ENCODE results near the gene TUBA3C. TPM values are rescaled to one million over a fixed set of nuclear protein-coding genes. Genes with fewer than 3 reads are reported as not detected.

TUBA3C gene
- polyA plus RNA-seq, 1 experiment: not detected

- H3K4me3 ChIP-seq (ENCODE audit: low read depth, low read length): no peak overlapping the region
- H3K36me3 ChIP-seq (ENCODE audit: control insufficient read depth, insufficient read depth, low read length): no peaks in the 10 kb centered on the region
- DNase-seq (ENCODE audit: low read depth): no peak
- POLR2A ChIA-PET: no interaction called here
- CTCF ChIA-PET: no interaction called here
- TF ChIP-seq CTCF (IDR thresholded peaks at IDR 0.05; ENCODE audit: insufficient read depth, low read depth, low read length): no peak
- H3K27me3 ChIP-seq (ENCODE audit: control insufficient read depth, insufficient read depth, low read length): no peaks in the 10 kb centered on the region
Measured at GRCh38 chr13:19171563-19171962, 10.1 kb downstream of the TUBA3C start.

- no peak overlapping the region for H3K4me3 ChIP-seq (ENCODE audit: low read depth, low read length)
- no peak for DNase-seq (ENCODE audit: low read depth)
- ChIA-PET CTCF (no interaction called here), POLR2A (no interaction called here)
- no peak for TF ChIP-seq CTCF (IDR thresholded peaks at IDR 0.05; ENCODE audit: insufficient read depth, low read depth, low read length)
- no peaks in the 10 kb centered on the region for H3K36me3 ChIP-seq (ENCODE audit: control insufficient read depth, insufficient read depth, low read length)
- H3K27me3 ChIP-seq (ENCODE audit: control insufficient read depth, insufficient read depth, low read length): no peaks in the 10 kb centered on the region
Measured at GRCh38 chr13:19169991-19170390, 11.6 kb downstream of the TUBA3C start.

GRCh38 chr13:19169496-19169895 is 12.1 kb downstream of the TUBA3C start:
- POLR2A ChIA-PET: no interaction called here
- CTCF ChIA-PET: no interaction called here
- no peak overlapping the region for H3K4me3 ChIP-seq (ENCODE audit: low read depth, low read length)
- TF ChIP-seq CTCF (IDR thresholded peaks at IDR 0.05; ENCODE audit: insufficient read depth, low read depth, low read length): no peak
- H3K36me3 ChIP-seq (ENCODE audit: control insufficient read depth, insufficient read depth, low read length): no peaks in the 10 kb centered on the region
- no peak for DNase-seq (ENCODE audit: low read depth)
- no peaks in the 10 kb centered on the region for H3K27me3 ChIP-seq (ENCODE audit: control insufficient read depth, insufficient read depth, low read length)

GRCh38 chr13:19161308-19161707 is 20.3 kb downstream of the TUBA3C start:
- DNase-seq (ENCODE audit: low read depth): no peak
- no peaks in the 10 kb centered on the region for H3K27me3 ChIP-seq (ENCODE audit: control insufficient read depth, insufficient read depth, low read length)
- H3K4me3 ChIP-seq (ENCODE audit: low read depth, low read length): no peak overlapping the region
- TF ChIP-seq CTCF (IDR thresholded peaks at IDR 0.05; ENCODE audit: insufficient read depth, low read depth, low read length): no peak
- ChIA-PET POLR2A (no interaction called here), CTCF (no interaction called here)
- no peaks in the 10 kb centered on the region for H3K36me3 ChIP-seq (ENCODE audit: control insufficient read depth, insufficient read depth, low read length)

- H3K4me3 ChIP-seq (ENCODE audit: low read depth, low read length): no peak overlapping the region
- DNase-seq (ENCODE audit: low read depth): no peak
- CTCF ChIA-PET: no interaction called here
- no peak for TF ChIP-seq CTCF (IDR thresholded peaks at IDR 0.05; ENCODE audit: insufficient read depth, low read depth, low read length)
- H3K27me3 ChIP-seq (ENCODE audit: control insufficient read depth, insufficient read depth, low read length): no peaks in the 10 kb centered on the region
- no peaks in the 10 kb centered on the region for H3K36me3 ChIP-seq (ENCODE audit: control insufficient read depth, insufficient read depth, low read length)
- POLR2A ChIA-PET: no interaction called here
Measured at GRCh38 chr13:19159761-19160420, 21.7 kb downstream of the TUBA3C start.

Data from BJ (cell line).